GM18907 (cell line): ENCODE measurements around the gene SLC35B2.

Experiments
- ATAC-seq: cut with Tn5 transposase; IDR thresholded peaks from one replicate; pipeline ENCODE4 v1.9.1; 2021; ENCODE audit warnings: mild to moderate bottlenecking, moderate library complexity; ENCODE audit not compliant: unreplicated experiment

Gene SLC35B2, protein sequence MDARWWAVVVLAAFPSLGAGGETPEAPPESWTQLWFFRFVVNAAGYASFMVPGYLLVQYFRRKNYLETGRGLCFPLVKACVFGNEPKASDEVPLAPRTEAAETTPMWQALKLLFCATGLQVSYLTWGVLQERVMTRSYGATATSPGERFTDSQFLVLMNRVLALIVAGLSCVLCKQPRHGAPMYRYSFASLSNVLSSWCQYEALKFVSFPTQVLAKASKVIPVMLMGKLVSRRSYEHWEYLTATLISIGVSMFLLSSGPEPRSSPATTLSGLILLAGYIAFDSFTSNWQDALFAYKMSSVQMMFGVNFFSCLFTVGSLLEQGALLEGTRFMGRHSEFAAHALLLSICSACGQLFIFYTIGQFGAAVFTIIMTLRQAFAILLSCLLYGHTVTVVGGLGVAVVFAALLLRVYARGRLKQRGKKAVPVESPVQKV

DNA sequence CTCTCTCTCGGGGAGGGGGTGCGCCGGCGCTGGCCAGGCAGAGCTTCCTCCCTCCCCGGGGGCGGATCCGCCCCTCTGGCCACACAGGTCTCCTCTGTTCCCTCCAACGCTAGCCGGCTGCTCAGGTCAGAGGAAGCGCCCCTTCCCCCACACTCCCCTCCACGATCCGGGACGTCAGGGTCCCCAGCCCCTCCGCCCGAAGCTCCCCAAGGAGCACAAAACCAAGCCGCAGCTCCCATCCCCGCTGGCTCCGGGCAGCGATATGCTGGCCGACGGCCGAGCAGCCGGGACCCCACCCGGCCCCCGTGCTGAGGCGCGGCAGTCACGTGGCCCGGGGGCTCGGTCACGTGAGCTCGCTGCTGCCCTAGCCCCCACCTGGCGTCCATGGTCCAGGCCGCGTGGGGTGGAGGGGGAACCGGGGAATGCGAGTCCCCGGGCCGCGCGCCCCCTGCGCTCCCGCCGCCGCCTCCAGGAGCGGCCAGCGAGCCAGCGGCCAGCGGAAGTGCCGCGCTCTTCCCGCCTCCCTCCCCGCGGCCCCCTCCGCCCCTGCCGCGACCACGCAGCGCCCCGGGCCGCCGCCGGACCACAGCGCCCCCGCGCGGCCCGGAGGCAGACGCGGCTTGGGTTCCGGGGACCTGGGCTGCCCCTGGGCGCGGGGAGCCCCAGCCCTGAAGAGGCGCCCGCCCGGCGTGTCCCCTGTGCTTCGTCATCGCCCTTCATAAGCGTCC is at the start of gene SLC35B2:
TSS of gene SLC35B2 (minus strand) at position 504 of the 728 bp plus-strand sequence. CDS start at position 386, 118 bp downstream.
- ATAC-seq: peak; percentile 50

DNA sequence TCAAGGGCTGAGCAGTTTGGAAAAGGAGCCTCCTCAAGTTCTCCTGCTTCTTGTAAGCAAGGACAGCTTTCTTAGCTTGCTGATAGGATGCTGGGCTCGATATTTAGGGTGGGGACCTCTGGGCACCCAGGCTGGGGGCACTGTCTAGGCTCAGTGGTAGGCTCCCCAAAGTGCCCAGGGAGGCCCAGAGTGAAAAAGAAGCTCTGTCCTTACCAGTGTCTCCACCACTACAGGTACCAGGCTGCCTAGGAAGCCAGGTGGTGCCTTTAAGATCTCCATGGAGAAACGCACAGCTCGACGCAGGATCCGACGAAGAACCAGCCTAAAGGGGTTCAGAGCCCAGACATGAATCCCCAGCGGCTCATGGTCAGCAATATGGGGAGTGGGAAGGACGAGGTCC is 49.4 kb upstream of the SLC35B2 start:
- ATAC-seq: no peak

DNA sequence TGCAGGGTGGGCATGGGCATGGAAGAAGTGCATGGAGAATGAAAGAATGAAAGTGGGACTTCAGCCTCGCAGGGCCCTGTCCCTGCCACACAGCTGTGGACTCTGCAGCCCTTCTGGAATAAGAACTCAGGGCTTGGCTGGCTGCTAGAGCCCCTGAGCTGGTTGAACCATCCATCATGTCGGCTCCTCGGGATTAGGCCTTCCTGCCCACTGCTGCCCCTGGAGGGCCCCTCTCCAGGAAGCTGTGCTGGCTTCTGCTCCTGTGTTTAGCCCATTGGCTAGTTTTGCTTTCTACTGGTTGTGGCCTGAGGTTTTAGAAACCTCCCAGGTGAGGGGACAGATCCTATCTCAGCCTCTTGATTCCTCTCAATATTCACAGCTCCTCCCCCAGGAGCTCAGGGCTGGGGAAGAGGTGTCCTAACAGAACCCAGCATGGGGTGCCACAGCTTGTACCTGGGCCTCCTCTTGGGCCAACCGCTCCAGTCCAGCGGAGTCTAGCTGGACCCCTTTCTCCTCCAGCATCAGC is 47.9 kb upstream of the SLC35B2 start:
- peak; percentile 14 for ATAC-seq

DNA sequence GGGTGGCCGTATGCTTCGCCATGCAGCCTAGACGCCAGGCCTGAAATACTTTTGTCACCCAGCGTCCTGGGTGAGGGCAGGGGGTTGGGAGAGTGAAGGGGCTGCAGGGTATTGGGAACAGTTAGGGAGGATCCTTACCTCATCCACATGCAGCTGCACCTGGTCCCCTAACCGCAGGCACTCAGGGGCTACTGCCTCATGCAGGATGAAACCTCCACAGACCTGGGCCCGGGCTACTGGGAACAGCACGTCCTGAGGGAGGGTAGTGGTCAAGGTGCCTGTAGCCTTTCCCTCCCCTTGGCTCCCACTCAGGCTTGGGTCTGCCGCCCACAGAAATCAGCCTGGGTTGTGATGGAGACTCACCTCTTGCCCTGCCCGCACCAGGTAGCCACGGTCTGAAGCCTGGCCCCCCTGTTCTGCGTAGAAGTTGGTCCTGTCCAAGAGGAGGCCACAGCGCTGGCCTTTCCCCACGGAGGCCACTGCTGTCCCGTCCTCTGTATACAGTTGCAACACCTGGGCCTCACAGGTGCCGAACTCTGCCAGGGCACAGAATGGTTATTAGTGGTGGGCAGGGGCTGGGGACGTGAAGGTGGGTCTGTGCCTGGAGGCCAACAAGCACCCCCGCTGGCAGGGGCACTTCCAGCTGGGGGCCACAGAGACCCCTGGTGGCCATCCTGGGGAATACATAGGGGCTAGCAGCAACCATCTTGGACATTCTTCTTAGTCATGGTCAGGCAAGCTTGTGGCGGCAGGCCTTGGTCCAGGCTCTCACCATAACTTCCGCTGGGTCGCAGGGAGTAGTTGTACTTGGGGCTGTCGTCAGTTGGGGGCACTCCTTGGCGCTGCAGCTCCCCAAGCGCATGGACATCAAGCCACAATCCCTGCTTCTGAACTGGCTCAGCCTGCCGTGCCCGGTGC is 47.2 kb upstream of the SLC35B2 start:
- peak; percentile 47 for ATAC-seq

DNA sequence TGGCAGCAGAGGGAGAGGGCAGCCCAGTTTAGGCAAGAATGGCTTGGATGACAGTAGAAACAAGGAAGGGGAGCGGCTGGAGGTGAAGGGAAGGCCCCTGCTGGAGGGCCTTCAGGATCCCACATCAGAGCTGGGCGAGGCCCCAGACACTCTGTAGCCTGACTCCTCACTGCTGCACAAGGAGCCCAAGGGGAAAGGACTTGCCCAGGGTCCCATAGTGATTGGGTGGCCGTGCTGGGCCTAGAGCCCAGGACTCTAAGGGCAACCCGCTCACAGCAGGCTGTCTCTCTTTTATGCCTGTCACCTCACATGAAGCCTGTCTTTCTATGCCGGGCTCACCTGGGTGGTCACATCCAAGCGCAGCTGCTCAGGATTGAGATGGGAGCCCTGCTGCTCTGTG is 46.5 kb upstream of the SLC35B2 start:
- ATAC-seq: no peak

DNA sequence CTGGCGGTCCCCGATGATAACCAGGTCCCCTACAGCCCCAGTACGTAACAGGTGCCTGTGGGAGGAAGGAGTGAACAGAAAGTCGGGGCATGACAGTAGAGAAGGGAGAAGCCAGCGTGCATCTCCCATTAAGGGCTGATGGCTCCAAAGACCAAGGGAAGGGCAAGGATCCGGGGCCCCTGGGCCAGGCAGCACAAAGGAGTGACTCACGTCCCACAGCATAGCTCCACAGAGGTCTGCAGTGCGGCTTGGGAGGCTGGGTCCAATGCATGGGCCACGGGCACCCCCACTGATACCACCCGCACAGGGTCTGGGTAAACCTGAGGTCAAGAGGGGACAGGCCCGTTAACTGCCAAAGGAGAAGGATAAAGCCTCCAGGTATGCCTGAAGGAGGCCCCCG is 45.5 kb upstream of the SLC35B2 start:
- no peak for ATAC-seq

DNA sequence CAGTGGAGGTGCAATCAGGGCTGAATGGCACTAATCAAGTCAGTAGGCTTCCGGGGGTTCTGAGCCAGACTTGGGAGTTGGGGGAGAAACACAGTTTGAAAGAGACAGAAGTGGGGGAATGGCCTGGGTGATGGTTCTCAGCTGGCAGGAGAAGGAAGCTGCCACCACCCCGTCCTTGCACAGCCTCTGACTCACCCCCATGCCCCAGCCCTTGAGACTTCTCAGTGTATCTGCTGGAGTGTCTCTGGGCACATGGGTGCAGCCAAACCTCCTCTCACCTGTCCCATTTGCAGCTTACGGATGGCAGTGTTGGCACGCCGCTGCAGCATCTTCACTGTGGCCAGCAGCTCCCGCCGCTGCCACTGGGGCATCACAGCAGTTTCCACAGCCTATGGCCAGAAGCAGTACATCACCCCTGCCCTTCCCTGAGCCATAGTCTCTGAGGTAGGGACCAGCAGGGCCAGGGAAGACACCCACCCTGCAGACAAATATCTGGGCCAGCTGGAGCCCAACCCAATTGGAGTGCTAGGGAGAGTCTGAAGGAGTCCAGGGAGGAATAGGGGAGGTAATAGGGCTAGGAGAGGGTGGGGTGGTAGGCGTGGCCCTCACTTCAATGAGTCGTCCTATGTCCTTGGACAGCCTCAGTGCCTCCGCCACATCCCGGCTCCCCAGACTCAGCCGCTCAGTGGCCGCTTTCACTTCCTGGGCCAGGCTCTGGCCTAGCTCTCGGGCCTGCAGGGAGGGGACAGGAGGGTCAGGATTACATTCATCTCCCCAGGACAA is 44.6 kb upstream of the SLC35B2 start:
- no peak for ATAC-seq

DNA sequence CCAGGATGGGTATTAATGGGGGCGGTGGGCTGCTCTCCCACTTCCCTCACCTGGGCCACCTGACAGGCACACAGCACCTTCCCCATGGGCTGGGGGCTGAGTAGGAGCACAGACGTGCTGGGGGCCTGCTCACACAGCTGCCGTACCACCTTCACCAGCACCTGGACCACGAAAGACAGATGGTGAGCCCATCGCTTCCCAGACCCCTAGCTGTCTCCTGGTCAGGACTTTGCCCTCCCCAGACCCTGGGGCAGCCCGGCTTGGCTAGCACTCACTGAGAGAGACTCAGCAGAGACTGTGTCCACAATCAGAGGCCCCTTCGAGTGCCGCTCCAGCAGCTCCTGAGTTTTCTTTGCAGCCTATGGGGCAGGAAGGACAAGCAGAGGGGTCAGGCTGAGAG is 43.8 kb upstream of the SLC35B2 start:
- no peak for ATAC-seq

DNA sequence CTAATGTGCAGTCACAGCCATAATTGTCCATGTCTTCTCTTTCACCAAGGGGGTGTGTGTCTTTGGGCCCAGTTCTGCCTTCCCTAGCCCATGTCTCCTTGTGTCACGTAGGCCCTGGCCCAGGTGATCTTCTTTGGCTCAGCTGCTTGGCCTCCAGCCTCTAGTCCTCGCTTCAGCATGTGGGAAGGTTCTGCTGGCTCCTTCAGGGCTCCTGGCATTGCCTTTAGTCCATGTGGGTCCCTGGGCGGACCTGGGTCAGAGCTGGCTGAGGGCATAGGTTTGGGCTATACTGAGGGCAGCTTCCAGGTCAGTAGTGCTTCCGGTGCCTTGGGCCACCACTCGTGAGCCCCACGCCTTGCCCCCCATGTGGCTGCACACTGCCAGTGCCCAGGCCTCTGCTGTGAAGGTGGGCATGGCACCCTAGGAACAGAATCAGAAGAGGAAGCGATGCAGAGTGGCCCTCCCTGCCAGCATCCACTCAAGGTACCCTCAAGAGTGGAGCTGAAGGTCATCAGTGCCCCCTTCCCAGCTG is 43.0 kb upstream of the SLC35B2 start:
- ATAC-seq: no peak

DNA sequence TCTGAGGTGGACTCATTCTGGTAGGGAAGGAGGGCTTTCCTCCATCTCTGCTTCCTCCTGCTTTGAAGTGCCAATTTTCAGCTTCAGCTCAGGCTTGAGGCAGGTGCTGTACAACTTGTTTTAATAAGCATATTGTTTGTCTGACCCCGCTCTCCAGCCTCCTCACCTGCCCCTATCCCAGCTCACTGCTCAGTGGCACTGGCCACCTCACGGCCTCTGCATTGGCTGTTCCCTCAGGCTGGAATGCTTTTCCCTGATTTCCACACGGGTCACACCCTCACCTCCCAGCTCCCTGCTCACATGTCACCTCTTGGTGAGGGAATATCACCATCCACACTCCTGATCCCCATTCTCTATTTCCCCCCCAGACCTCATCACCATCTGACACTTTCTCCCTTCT is 41.5 kb upstream of the SLC35B2 start:
- ATAC-seq: no peak

DNA sequence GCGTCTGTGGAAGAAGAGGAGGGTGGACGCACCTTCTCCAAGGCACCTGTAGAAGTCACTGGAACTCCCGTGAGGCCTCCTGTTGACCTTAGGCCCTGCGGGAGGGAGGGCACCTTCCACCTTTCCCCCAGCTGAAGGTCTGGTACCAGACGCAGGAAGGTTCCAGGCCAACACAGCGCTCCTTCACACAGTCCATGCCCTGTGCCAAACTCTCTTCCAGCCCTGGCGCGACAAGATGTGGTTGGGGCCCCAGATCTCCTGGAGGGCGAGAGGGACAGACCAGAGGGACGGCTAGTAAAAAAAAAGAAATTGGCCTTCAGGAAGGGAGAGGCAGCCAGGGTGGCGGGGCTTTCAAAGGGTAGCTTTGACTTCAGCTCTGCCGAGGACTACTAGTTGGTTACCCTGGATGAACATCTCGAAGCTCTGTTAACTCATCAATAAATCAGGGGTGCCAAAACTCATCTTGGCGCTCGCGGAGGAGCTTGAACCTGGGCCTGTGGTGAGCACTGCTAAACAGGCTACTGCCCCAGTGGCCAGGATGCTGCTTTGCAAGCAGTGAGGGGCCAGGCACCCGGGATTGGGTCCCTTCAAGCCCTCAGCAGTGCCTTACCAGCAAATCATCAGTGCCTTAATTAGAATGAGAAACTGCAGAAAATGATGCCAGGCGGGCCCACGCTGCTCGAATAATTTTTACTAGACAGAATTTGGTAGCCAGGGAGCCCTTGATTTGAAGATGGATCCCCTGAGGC is 40.9 kb upstream of the SLC35B2 start:
- ATAC-seq: no peak

DNA sequence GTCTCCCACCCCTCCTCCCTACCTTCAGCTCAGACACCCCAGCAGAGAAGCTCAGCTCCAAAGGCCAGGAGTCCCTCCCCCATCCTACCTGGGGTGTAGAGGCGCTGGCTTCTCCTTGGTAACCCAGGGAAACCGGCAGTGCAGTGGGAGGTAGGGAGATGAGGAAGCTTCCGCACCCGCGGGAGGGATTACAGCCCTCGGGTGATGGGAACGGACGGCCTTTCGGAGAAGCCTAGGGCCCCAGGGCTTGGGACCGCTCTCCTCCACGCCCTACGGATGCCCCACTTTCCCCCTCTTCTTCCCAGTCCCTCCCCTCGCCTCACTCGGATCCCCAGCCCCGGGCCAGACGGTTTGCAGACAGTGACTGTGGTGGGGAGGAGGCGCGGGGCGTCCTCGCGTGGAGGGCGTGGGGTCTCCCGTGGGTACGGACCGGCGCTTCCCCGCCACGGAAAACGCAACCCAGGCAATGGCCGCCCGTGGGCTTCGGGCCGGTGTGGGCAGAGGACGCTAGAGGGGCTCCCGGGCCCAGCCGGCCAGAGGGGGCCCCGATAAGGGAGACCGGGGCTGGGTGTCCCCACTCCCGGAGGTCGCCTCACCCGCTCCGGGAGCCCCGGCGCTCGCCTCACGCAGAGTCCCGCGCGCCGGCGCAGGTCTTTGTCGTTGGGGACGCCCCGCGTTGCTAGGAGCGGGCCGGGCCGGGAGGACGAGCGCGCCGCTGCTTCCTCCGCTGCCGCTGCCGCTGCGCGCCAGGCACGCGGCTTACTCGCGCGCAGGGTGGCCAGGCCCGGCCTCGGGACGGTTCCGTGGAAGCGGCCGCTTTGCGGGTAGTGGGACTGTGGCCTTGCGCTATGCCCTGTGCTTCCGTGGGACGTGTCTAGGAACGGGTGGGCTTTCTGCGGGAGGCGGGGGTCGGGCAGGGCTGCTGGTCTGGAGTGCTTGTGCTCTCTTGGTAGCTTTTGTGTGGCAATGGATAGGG is 40.0 kb upstream of the SLC35B2 start:
- ATAC-seq: no peak

DNA sequence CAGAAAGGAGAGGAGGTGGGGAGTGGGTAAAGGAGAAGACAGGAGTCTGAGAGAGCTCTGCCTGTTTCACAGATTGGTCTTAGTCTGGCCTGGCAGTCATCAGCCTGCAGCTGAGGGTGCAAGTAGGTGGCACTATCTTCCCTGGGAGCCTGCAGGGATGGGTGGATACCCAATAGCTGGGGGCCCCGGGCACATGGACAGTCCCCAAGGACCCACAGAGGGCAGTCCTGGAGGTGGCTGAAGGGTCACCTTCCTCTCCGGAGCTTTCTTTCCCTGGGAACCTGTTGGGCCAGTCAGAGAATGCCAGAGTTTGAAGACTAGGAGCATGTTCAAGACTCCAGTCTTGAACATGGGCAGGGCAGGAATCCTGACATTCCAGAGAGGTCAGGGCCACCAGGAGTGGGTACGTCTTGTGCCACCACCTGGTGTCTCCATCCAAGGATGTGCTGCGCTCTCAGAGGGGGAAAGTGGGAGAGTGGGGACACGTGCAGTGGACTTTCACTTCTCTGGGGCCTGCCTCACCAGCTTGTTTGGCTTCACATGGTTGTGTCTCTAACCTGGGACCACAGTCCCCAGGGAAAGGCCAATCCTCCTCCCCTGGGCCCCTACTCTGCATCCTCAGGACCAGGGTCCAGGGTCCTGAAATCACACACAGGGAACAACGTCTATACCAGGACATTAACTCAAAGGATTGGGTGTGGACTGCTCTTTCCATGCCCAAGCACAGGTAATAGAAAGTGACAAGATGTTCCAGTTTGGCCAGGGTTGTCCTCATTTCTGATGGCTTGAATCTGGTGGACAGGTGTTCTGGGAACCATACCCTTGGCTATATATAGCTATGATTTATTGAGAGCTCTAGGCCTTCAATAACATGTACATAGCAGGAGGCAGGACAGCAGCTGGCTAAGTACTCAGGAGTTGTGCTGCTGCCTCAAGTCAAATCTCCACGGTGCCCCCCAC is 37.8 kb upstream of the SLC35B2 start:
- ATAC-seq: no peak

DNA sequence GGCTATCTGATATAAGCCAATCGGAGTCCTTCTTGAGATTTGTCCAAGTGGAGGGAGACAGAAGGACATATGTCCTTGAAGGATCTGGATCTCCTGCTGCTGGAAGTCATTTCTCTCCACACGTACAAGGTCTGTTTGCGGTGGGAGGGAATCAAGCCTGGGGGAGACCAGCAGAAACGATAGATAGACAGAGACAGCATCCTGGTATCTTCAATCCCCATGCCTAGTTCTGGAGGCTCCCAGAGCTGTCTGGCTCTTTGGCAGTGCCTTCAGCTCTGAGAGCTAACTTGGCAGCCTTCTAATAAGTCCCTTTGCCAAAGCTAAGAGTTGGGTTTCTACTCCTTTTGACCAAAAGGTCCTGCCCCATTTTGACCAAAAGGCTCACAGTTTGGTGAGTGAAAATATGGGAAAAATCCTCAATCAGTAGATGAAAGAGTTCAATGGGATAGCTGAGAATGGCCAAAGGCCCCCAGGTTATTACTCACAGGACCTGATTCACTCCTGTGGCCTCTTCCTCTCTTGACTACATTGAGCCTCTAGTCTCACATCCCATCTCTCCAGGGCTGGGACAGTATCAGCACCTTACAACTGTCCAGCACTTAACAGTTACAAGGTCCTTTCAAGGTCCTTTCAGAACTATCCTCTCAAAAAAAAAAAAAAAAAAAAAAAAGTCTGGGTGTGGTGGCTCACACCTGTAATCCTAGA is 35.5 kb upstream of the SLC35B2 start:
- no peak for ATAC-seq

DNA sequence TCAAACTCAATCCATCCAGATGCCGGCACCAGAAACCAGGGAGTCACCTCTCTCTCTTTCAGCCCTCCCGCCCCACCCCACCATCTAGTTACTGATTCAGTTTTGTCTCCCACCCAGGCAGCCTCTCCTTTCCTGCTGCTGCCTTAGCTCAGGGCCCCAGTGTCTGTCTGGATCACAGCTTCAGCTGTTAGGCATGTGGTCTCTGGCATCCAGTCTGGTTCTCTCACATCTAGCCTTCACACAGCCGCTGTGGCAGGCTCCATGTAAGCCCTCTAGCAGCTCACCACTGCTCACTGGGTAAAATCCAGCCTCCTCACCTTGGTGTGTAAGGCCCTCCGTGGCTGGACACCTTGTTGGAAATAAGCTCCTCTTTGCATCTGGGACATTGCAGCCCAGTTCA is 34.5 kb upstream of the SLC35B2 start:
- ATAC-seq: no peak

DNA sequence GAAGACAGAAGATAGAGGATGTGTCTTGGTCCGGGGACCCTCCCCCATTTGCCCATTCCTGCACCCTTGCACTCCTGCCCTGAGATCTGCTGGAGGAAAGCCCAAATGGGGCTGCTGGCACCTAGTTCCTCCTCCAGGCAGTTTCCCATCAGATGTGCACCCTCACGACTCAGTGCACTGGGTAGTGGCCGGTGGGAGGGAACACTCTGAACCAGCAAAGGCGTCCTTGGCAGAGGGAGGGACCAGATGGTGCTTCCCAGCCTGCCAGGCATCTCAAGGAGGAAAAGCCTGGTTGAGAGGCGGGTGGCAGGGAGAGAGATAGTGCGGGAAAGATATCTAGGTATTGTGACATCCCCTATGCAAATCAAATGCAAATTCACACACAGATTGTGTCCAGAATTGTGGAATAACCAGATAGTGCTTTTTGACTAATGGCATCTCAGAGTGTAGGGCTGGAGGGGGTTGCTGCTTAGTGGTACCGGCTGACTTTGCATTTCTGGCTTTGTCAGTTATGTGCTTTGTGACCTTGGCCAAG is 32.5 kb upstream of the SLC35B2 start:
- ATAC-seq: no peak
